K562 (cell line): ENCODE results near the gene CD163. TPM values are rescaled to one million over a fixed set of nuclear protein-coding genes. Genes with fewer than 3 reads are reported as not detected.

Experiments
- ATAC-seq: fragments of 200-7000 bp; cut with Tn5 transposase; 3 replicates; pipeline ENCODE4 v1.9.1; 2020; ENCODE audit warnings: moderate library complexity
- Bru-seq: library from RNA; stranded (reverse); fragments of 400-500 nt; gene quantifications from one replicate; lab custom pipeline; 2021; lab: Mats Ljungman, UMichigan
- BruChase-seq, 2 experiments: library from RNA; stranded (reverse); fragments of 400-500 nt; gene quantifications; one replicate each; lab custom pipeline; 2021; lab: Mats Ljungman, UMichigan
- BruUV-seq: library from RNA; stranded (reverse); fragments of 400-500 nt; replicated peaks from 2 replicates; lab custom pipeline; 2021; lab: Mats Ljungman, UMichigan
- CTCF ChIA-PET: fragments of 300-600 bp; formaldehyde crosslinking; extraction: SDS; loops from one replicate; lab custom pipeline; 2021; ENCODE audit warnings: low intra/inter-chr PET ratio; lab: Yijun Ruan, JAX
- POLR2A ChIA-PET: fragments of 300-600, 350-650 bp; sonication (Branson Sonifier 250); formaldehyde crosslinking; extraction: SDS; loops from one replicate; lab custom pipeline; 2021; ENCODE audit warnings: antibody characterized with exemption, inconsistent platforms; lab: Yijun Ruan, JAX
- DNase-seq, 4 experiments: peaks; one replicate each; pipeline versions ENCODE4 v3.0.0 to v3.0.0-alpha.2; 2011 to 2018; ENCODE audit warnings: low spot score in 3 of 4, mixed read lengths in 3 of 4; ENCODE audit errors: extremely low read depth in 1 of 4
- FAIRE-seq: peaks from 2 replicates; lab custom pipeline; 2011; peaks lifted over from hg19 to GRCh38; lab: Jason Lieb, UNC
- H2AFZ ChIP-seq: 2 replicates; pipeline ENCODE4 v1.6.0; 2011; ENCODE audit warnings: low read depth, low read length, control low read depth, inconsistent platforms
- H3K27ac ChIP-seq: fragments of 200-600 bp; 3 replicates; pipeline ENCODE4 v1.8.0; 2011; ENCODE audit warnings: low read depth, mild to moderate bottlenecking, control low read depth, inconsistent platforms, low read length, moderate library complexity, mixed read lengths; ENCODE audit errors: extremely low read depth
- H3K27me3 ChIP-seq, 2 experiments: fragments of 300-600 bp in 1 of 2; 2 replicates in 1 of 2; 3 replicates in 1 of 2; pipeline versions ENCODE4 v1.6.0 to v1.8.0; 2011; ENCODE audit warnings: inconsistent platforms in 2 of 2, low read length in 2 of 2, mild to moderate bottlenecking in 1 of 2, mixed read lengths in 1 of 2, moderate library complexity in 1 of 2; ENCODE audit not compliant: control insufficient read depth in 2 of 2, insufficient read depth in 2 of 2
- H3K36me3 ChIP-seq: fragments of 300-600 bp; 3 replicates; pipeline ENCODE4 v1.8.0; 2011; ENCODE audit warnings: mild to moderate bottlenecking, low read length, inconsistent platforms; ENCODE audit not compliant: control insufficient read depth, insufficient read depth
- H3K4me1 ChIP-seq, 2 experiments: fragments of 200-600 bp in 1 of 2; replicated peaks in 1 of 2; 2 replicates in 1 of 2; 3 replicates in 1 of 2; pipeline versions ENCODE4 v1.5.1 to v1.8.0; 2011; ENCODE audit warnings: inconsistent platforms in 2 of 2, low read length in 2 of 2, mild to moderate bottlenecking in 1 of 2, mixed read lengths in 1 of 2, moderate library complexity in 1 of 2; ENCODE audit not compliant: control insufficient read depth in 2 of 2, insufficient read depth in 2 of 2
- H3K4me2 ChIP-seq: 2 replicates; pipeline ENCODE4 v1.6.1; 2011; ENCODE audit warnings: low read length, control low read depth, inconsistent platforms, mixed read lengths; ENCODE audit not compliant: insufficient read depth
- H3K4me3 ChIP-seq: fragments of 200-600 bp; sonication (generic), shearing (Covaris generic); 2 replicates; pipeline ENCODE4 v1.5.1; 2016; ENCODE audit warnings: control low read depth, inconsistent platforms
- H3K79me2 ChIP-seq: fragments of 200-600 bp; 3 replicates; pipeline ENCODE4 v1.8.0; 2011; ENCODE audit warnings: low read length, inconsistent platforms; ENCODE audit not compliant: control insufficient read depth, insufficient read depth
- H3K9ac ChIP-seq, 2 experiments: 2 replicates each; pipeline versions ENCODE4 v1.6.0 to v1.6.1; 2011; ENCODE audit warnings: low read depth in 2 of 2, low read length in 2 of 2, control low read depth in 1 of 2, inconsistent platforms in 1 of 2, mild to moderate bottlenecking in 1 of 2, mixed read lengths in 1 of 2; ENCODE audit not compliant: insufficient read depth in 1 of 2
- H3K9me1 ChIP-seq: one replicate; pipeline ENCODE4 v1.6.0; 2011; ENCODE audit warnings: inconsistent platforms, mild to moderate bottlenecking, low read length, moderate library complexity; ENCODE audit not compliant: control insufficient read depth, insufficient read depth
- H3K9me3 ChIP-seq: replicated peaks from 2 replicates; pipeline ENCODE4 v1.5.1; 2011; ENCODE audit warnings: low read depth, low read length, inconsistent platforms; ENCODE audit not compliant: control insufficient read depth, insufficient read depth
- H4K20me1 ChIP-seq: replicated peaks from 2 replicates; pipeline ENCODE4 v1.6.1; 2011; ENCODE audit warnings: low read length, inconsistent platforms, mixed read lengths; ENCODE audit not compliant: control insufficient read depth, insufficient read depth
- ATF7 ChIP-seq: fragments of 450-650 bp; IDR thresholded peaks from 2 replicates; pipeline ENCODE4 v1.7.1; 2014; ENCODE audit warnings: mild to moderate bottlenecking, moderate library complexity
- BCOR ChIP-seq: fragments of 450-650 bp; IDR thresholded peaks from 2 replicates; pipeline ENCODE4 v1.6.1; 2016
- BHLHE40 ChIP-seq: IDR thresholded peaks from 2 replicates; pipeline ENCODE4 v1.6.1; 2011; ENCODE audit warnings: low read length, improper control_type of control experiment
- CAMTA2 ChIP-seq: fragments of 250-450 bp; sonication (Bioruptor Pico); conservative IDR thresholded peaks from 2 replicates; pipeline ENCODE4 v1.5.1; 2022
- RCOR1 ChIP-seq, 2 experiments: IDR thresholded peaks; 2 replicates each; pipeline ENCODE4 v1.6.1; 2012; ENCODE audit warnings: low read depth in 2 of 2, low read length in 2 of 2, borderline replicate concordance in 1 of 2, improper control_type of control experiment in 1 of 2
- SPI1 ChIP-seq: IDR thresholded peaks from 2 replicates; pipeline ENCODE4 v1.6.1; 2011; ENCODE audit warnings: low read depth, low read length, control low read depth, borderline replicate concordance
- ZNF644 ChIP-seq: fragments of 200-800 bp; sonication (Bioruptor generic); IDR thresholded peaks from 2 replicates; pipeline ENCODE4 v1.6.1; 2016; ENCODE audit warnings: low read depth, missing genetic modification characterization, missing compliant biosample characterization
- WGBS: fragments of 100-300 bp; shearing (Covaris generic); methylation state at CpG from one replicate; pipeline ENCODE4 v1.1.6; 2016; ENCODE audit warnings: low coverage, mixed read lengths; ENCODE audit not compliant: insufficient coverage; ENCODE audit errors: missing lambda C conversion rate; 5-methylcytosine and 5-hydroxymethylcytosine counted together
- in situ Hi-C: fragments of 300-500 bp; cut with MboI; formaldehyde crosslinking; loops from 4 replicates; pipeline ENCODE4 v1.15.0; 2018; ENCODE audit warnings: inconsistent platforms, mixed read lengths
- intact Hi-C: fragments of 100-400 bp; cut with micrococcal nuclease; formaldehyde crosslinking; loops from 2 replicates; pipeline ENCODE4 v1.14.2; 2022
- long read RNA-seq, 3 experiments: library from polyadenylated mRNA in 2 of 3; library from RNA in 1 of 3; unstranded in 2 of 3; stranded (forward) in 1 of 3; transcript quantifications; one replicate each; pipeline ENCODE4 v2.0.0, GENCODE V29; 2019 to 2022
- polyA minus RNA-seq, 3 experiments: library from RNA; depleted of rRNA, polyadenylated mRNA; stranded (reverse); fragments of >200 nt; gene quantifications; 2 replicates each; pipeline ENCODE4 v1.2.3, GENCODE V29; 2011
- polyA plus RNA-seq, 8 experiments: library from polyadenylated mRNA; depleted of rRNA in 4 of 8; stranded (reverse) in 5 of 8; unstranded in 3 of 8; fragments of >200 nt; fragmentation: Nextera tagmentation in 2 of 8; fragmentation: Illumina TruSeq in 1 of 8; extraction: Ambion mirVana in 2 of 8; extraction: Trizol in 1 of 8; gene quantifications; 2 replicates each; pipeline versions ENCODE4 v1.2.1 to v1.2.3, GENCODE V29; 2011 to 2014; ENCODE audit warnings: inconsistent platforms in 1 of 8, missing spikeins in 1 of 8
- total RNA-seq, 7 experiments: library from RNA; depleted of rRNA in 6 of 7; stranded (reverse); fragments of >200 nt in 6 of 7; fragmentation: Illumina TruSeq in 2 of 7; extraction: Trizol in 2 of 7; gene quantifications; 2 replicates each; pipeline versions ENCODE4 v1.2.1 to v1.2.3, GENCODE V29; 2011 to 2021; ENCODE audit warnings: low replicate concordance in 1 of 7

CD163 gene
- total RNA-seq (2011; cell fraction: chromatin; rRNA removed; ENCODE audit: low replicate concordance) = not detected in 2 replicates
- total RNA-seq (2011; cell fraction: nucleolus; rRNA removed) = not detected in 2 replicates
- total RNA-seq (2011; cell fraction: nucleoplasm; rRNA removed) = not detected in 2 replicates
- total RNA-seq (2014; rRNA removed) = not detected in 2 replicates
- 0.03 TPM in 1 of 2 replicates, not detected in the other for total RNA-seq (2014; rRNA removed; fragmentation: Illumina TruSeq; extraction: Trizol)
- not detected in 2 replicates for total RNA-seq (2015; rRNA removed; fragmentation: Illumina TruSeq; extraction: Trizol)
- total RNA-seq (2021) = 0.51 and 0.62 TPM in 2 replicates
- 0.04 TPM in 1 of 2 replicates, not detected in the other for polyA plus RNA-seq (2011; rRNA removed)
- polyA plus RNA-seq (2011; cell fraction: cytosol; rRNA removed) = not detected in 2 replicates
- not detected in 2 replicates for polyA plus RNA-seq (2011; cell fraction: nucleus; rRNA removed)
- not detected in 2 replicates for polyA plus RNA-seq (2012)
- not detected in 2 replicates for polyA plus RNA-seq (2014; fragmentation: Illumina TruSeq; extraction: Trizol)
- polyA plus RNA-seq (2014; fragmentation: Nextera tagmentation; extraction: Ambion mirVana) = not detected
- not detected in 2 replicates for polyA plus RNA-seq (2014; rRNA removed)
- not detected in 2 replicates for polyA minus RNA-seq (2011; rRNA and poly(A)+ RNA removed)
- polyA minus RNA-seq (2011; cell fraction: cytosol; rRNA and poly(A)+ RNA removed) = not detected in 2 replicates
- not detected in 2 replicates for polyA minus RNA-seq (2011; cell fraction: nucleus; rRNA and poly(A)+ RNA removed)
- not detected for Bru-seq, nascent RNA
- not detected for BruChase-seq, experiment 1, labeled RNA remaining after a 2-hour chase
- not detected for BruChase-seq, experiment 2, labeled RNA remaining after a 6-hour chase
- long read RNA-seq, experiment 1 = 0 reads
- long read RNA-seq, experiment 2 = 0 reads
- long read RNA-seq, experiment 3 = 0 reads

GRCh38 chr12:7503686-7504415 is at the start of gene CD163:
TSS of gene CD163 (minus strand) at chr12:7503777. CDS start at chr12:7503690, 87 bp downstream.
- H3K9me3 ChIP-seq = no peaks in the 10 kb centered on the region
- no peak for TF ChIP-seq ATF7
- 0 out of 2 replicates have a peak, but pooled peaks have one; percentile 18 for TF ChIP-seq SPI1
- TF ChIP-seq CAMTA2 (CRISPR knock-in tag) = no peak
- TF ChIP-seq ZNF644 = no peak
- no peak for TF ChIP-seq BCOR
- TF ChIP-seq BHLHE40 = no peak
- TF ChIP-seq RCOR1 (IDR thresholded peaks at IDR 0.05; ENCODE audit: borderline replicate concordance in 1 of 2, low read depth in 2 of 2, low read length in 2 of 2) = no peak
- WGBS = 0% methylated on average over 2 of the region's 2 CpGs
- DNase-seq = no peak
- no peaks in the 10 kb centered on the region for H3K9me1 ChIP-seq
- H2AFZ ChIP-seq = no peak within 1 kb of the TSS
- intact Hi-C loops = no loop called here
- no peak within 1 kb of the TSS for H3K27ac ChIP-seq
- H3K79me2 ChIP-seq = no peaks in the 10 kb centered on the region
- H3K9ac ChIP-seq = no peak within 1 kb of the TSS
- in situ Hi-C loops = no loop called here
- H4K20me1 ChIP-seq = no peaks in the 10 kb centered on the region
- ChIA-PET CTCF (no interaction called here), POLR2A (no interaction called here)
- no peaks in the 10 kb centered on the region for H3K4me1 ChIP-seq
- no peaks in the 10 kb centered on the region for H3K36me3 ChIP-seq
- H3K4me2 ChIP-seq = no peak within 1 kb of the TSS
- no peak for ATAC-seq
- peaks cover 0 to 6% of the 10 kb centered on the region in 2 experiments; a peak in 2 of 5 replicates for H3K27me3 ChIP-seq
- FAIRE-seq = no peak
- BruUV-seq = no TSS peak
- H3K4me3 ChIP-seq = no peak within 1 kb of the TSS
